ENCODE results near the gene SLC29A1. TPM values are rescaled to one million over a fixed set of nuclear protein-coding genes. Genes with fewer than 3 reads are reported as not detected.

The SLC29A1 gene
- total and polyA plus RNA-seq, 9 of the 15 experiments (the other 6 are each of a cell fraction or from before 2014, with no cell fraction given): 18.9 to 170 (median 57.7) TPM

DNA sequence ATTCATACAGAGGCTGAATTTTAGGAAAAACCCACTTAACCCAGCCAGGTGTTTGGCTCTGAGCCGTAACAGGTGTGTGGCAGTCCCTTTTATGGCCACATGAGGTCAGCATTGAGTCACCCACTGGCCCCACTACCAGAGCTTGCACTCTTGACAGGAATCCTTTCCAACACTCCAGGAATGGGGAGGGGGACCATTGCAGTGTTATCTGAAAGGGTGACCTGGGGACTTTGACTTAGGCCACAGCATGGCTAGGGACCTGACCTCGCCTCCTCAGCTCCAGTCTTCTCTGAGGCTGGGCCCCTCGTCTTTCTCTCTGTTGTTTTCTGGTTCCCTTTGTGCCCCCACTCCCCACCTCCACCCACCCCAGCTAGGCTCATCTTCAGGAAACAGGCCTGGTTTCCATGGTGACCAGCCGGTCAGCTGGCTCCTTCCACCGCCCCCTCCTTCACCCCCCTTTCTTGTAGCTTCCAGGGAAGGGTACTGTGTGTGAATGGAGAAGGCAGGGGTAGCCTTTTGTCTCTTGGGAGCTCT, 44.8 kb downstream of the SLC29A1 start (continued):
- TF ChIP-seq MTA3 (IDR thresholded peaks at IDR 0.05; ENCODE audit: borderline replicate concordance) (no peak), PKNOX1 (IDR thresholded peaks at IDR 0.05) (no peak), HNRNPK (IDR thresholded peaks at IDR 0.05; ENCODE audit: low read depth, low read length, poor library complexity, severe bottlenecking) (no peak), PPARD (CRISPR knock-in tag; IDR thresholded peaks at IDR 0.05) (no peak), NFXL1 (CRISPR knock-in tag; IDR thresholded peaks at IDR 0.05) (no peak), FOXP1 (CRISPR knock-in tag; IDR thresholded peaks at IDR 0.05) (peak; percentile 48; the same call in 1 of the 2 replicates), PTTG1 (tag; IDR thresholded peaks at IDR 0.05; ENCODE audit: low read depth) (no peak), XRCC5 (IDR thresholded peaks at IDR 0.05; ENCODE audit: low read depth, low read length) (peak; percentile 74), RBM15 (IDR thresholded peaks at IDR 0.05; ENCODE audit: insufficient read depth, low read length) (no peak), RAD21 (CRISPR knock-in tag; conservative IDR thresholded peaks at IDR 0.05 in 1 of 2, IDR thresholded peaks at IDR 0.05 in 1 of 2) (peak; percentile 82 to 95), ZNF696 (CRISPR knock-in tag; conservative IDR thresholded peaks at IDR 0.05) (no peak), SMC3 (conservative IDR thresholded peaks at IDR 0.05; ENCODE audit: insufficient read depth, low read depth, low read length) (peak; percentile 90), RBM17 (IDR thresholded peaks at IDR 0.05; ENCODE audit: borderline replicate concordance, low read depth, low read length) (no peak), SMAD2 (IDR thresholded peaks at IDR 0.05; ENCODE audit: low read depth, low read length) (no peak), ESRRA (IDR thresholded peaks at IDR 0.05; ENCODE audit: borderline replicate concordance, low read depth) (peak; percentile 72), MYNN (IDR thresholded peaks at IDR 0.05) (no peak), MYNN (CRISPR knock-in tag; IDR thresholded peaks at IDR 0.05) (no peak), CBFA2T2 (conservative IDR thresholded peaks at IDR 0.05) (peak; percentile 32; the same call in 1 of the 2 replicates), GABPB2 (CRISPR knock-in tag; conservative IDR thresholded peaks at IDR 0.05) (no peak)
- TF ChIP-seq, protein P1, sequence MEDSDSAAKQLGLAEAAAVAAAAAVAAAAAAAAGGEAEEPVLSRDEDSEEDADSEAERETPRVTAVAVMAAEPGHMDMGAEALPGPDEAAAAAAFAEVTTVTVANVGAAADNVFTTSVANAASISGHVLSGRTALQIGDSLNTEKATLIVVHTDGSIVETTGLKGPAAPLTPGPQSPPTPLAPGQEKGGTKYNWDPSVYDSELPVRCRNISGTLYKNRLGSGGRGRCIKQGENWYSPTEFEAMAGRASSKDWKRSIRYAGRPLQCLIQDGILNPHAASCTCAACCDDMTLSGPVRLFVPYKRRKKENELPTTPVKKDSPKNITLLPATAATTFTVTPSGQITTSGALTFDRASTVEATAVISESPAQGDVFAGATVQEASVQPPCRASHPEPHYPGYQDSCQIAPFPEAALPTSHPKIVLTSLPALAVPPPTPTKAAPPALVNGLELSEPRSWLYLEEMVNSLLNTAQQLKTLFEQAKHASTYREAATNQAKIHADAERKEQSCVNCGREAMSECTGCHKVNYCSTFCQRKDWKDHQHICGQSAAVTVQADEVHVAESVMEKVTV (CRISPR knock-in tag; IDR thresholded peaks at IDR 0.05): peak; percentile 72
